BJ (cell line): Measurements from ENCODE around the gene SORCS3. TPM values are rescaled to one million over a fixed set of nuclear protein-coding genes. Genes with fewer than 3 reads are reported as not detected.

Source experiments
- CTCF ChIA-PET: fragments of 350-600 bp; formaldehyde crosslinking; extraction: SDS; loops from one replicate; lab custom pipeline; 2021; ENCODE audit warnings: antibody characterized with exemption, inconsistent platforms; lab: Yijun Ruan, JAX
- POLR2A ChIA-PET: fragments of 300-600 bp; sonication (Branson Sonifier 250); formaldehyde crosslinking; extraction: SDS; loops from one replicate; lab custom pipeline; 2021; ENCODE audit warnings: antibody characterized with exemption; lab: Charles Lee
- DNase-seq: peaks from one replicate; pipeline ENCODE4 v3.0.0-alpha.2; 2011; ENCODE audit warnings: low read depth
- H3K27me3 ChIP-seq: 2 replicates; pipeline ENCODE4 v1.6.0; 2011; ENCODE audit warnings: low read length; ENCODE audit not compliant: control insufficient read depth, insufficient read depth
- H3K36me3 ChIP-seq: 2 replicates; pipeline ENCODE4 v1.5.1; 2011; ENCODE audit warnings: low read length; ENCODE audit not compliant: control insufficient read depth, insufficient read depth
- H3K4me3 ChIP-seq: 2 replicates; pipeline ENCODE4 v1.5.1; 2011; ENCODE audit warnings: low read depth, mild to moderate bottlenecking, control low read depth, low read length
- polyA plus RNA-seq: library from polyadenylated mRNA; depleted of rRNA; stranded (reverse); fragments of >200 nt; gene quantifications from 2 replicates; pipeline ENCODE4 v1.2.3, GENCODE V29; 2011
- TF ChIP-seq, protein P1 (sequence below): IDR thresholded peaks from 2 replicates; pipeline ENCODE4 v1.5.1; 2011; ENCODE audit warnings: low read depth, mild to moderate bottlenecking, control low read depth, inconsistent platforms, low read length, moderate library complexity; ENCODE audit not compliant: insufficient read depth

Gene SORCS3
- polyA plus RNA-seq, 1 experiment, result not detected

DNA sequence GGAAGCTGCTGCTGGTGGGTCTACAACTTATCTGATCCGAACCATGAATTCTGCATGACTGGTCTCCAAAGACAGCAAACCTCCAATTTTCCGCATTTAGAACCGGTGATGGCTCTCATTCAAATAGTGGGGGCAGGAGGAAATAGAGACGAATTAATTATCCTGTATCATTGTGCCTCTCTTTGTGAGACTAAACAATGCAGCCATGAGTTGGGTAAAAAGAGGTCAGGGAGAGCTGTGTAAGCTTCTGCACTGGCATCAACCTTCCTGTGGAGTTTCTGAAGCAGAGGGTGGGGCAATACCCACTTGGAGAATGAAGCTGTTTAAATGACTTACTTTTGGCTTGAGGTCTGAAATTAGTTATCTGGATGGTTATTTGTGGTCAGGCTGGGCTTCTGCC, 266.4 kb downstream of the SORCS3 start:
- TF ChIP-seq, protein P1, sequence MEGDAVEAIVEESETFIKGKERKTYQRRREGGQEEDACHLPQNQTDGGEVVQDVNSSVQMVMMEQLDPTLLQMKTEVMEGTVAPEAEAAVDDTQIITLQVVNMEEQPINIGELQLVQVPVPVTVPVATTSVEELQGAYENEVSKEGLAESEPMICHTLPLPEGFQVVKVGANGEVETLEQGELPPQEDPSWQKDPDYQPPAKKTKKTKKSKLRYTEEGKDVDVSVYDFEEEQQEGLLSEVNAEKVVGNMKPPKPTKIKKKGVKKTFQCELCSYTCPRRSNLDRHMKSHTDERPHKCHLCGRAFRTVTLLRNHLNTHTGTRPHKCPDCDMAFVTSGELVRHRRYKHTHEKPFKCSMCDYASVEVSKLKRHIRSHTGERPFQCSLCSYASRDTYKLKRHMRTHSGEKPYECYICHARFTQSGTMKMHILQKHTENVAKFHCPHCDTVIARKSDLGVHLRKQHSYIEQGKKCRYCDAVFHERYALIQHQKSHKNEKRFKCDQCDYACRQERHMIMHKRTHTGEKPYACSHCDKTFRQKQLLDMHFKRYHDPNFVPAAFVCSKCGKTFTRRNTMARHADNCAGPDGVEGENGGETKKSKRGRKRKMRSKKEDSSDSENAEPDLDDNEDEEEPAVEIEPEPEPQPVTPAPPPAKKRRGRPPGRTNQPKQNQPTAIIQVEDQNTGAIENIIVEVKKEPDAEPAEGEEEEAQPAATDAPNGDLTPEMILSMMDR, result no peak
- Histone ChIP-seq H3K27me3 (no peaks in the 10 kb centered on the region), H3K4me3 (no peak overlapping the region), H3K36me3 (no peaks in the 10 kb centered on the region)
- ChIA-PET CTCF (no interaction called here), POLR2A (no interaction called here)
- no peak for DNase-seq

DNA sequence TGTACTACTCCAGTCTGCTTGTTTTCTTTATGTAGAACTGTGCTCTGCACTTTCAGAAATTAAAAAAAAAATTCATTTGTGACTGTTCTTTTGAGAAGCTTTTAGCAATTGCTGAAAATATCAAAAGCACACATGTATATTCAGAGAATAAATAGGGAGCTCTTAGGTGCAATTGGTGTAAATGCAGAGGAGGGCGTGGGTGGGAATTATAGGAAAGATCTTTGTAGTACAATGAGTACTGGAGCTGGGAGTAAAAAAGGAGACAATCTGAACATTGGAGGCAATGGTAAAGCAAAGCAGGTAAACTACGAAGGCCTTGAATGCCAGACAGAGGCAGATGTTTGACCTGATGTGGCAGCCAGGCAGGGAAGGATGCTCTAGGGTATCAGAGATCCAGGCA, 267.5 kb downstream of the SORCS3 start:
- H3K36me3 ChIP-seq, result no peaks in the 10 kb centered on the region
- H3K4me3 ChIP-seq, result no peak overlapping the region
- DNase-seq, result no peak
- ChIA-PET CTCF (no interaction called here), POLR2A (no interaction called here)
- no peaks in the 10 kb centered on the region for H3K27me3 ChIP-seq
- TF ChIP-seq, protein P1, result no peak

DNA sequence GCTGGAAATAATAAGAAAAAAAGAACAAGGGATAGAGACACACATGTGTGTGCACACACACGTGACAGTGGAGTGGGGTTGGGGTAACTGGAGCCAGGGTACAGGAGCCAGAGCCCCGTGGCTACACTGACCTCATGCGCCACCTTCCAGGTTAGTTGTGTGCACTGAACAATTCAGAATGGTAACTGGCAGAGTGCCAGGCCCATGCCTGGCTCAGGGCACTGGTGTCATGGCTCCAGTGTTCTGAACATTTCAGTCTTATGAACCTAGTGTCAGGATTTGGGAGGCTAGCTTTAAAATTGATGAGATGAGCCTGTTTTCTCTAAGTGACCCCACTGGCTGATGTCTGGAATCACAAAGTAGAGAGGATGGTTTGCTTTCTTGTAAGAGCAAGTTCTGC, 269.6 kb downstream of the SORCS3 start:
- no peaks in the 10 kb centered on the region for H3K36me3 ChIP-seq
- H3K4me3 ChIP-seq, result no peak overlapping the region
- POLR2A ChIA-PET, result interaction anchor here (0.6 kb wide), 1 partner anchor 917 kb away, joined by 3 read pairs; no protein-coding TSS in a partner anchor
- DNase-seq, result no peak
- TF ChIP-seq, protein P1, result no peak
- CTCF ChIA-PET, result no interaction called here
- H3K27me3 ChIP-seq, result no peaks in the 10 kb centered on the region

DNA sequence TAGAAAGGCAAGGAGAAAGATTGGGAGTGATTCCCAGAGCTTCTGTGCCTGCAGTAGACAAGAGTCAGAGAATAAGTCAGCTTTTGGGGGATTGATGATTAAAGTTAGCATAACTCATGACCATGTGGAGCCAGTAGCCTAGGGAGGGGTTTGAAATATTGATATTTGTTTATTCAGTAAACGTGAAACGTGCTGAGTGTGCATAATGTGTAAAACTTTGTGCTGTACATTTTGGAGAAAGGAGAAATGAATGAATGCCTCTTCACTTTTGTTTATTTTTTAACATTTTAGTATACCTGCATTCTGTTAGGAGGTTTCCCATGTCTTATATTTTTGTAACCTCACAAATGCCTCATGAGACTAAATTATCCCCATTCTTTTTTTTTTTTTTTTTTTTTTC, 272.3 kb downstream of the SORCS3 start:
- H3K36me3 ChIP-seq, result no peaks in the 10 kb centered on the region
- POLR2A ChIA-PET, result no interaction called here
- H3K27me3 ChIP-seq, result no peaks in the 10 kb centered on the region
- CTCF ChIA-PET, result no interaction called here
- TF ChIP-seq, protein P1, result no peak
- no peak for DNase-seq
- no peak overlapping the region for H3K4me3 ChIP-seq

DNA sequence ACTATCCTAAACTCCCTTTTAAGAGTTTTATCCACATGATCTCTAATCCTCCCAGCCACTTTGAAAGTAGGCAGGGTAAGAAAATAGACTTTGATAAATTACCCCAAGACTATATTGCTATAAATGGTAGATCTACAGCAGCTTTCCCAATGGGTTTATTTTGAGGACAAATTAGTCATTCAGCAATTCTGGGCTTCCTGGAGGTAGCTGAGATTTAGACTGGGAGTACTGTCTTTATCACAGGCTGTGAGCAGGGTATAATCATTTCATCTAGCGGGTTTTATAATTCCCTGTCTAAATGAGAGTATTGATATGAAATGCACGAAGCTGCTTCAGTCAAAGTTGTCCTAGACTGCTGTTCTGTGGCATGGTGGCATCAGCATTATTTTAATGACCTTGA, 279.4 kb downstream of the SORCS3 start:
- CTCF ChIA-PET, result interaction anchor here (0.6 to 1.5 kb wide), 3 partner anchors 356 to 514 kb away, joined by 3 to 4 read pairs (median 4); no protein-coding TSS in a partner anchor
- no peak overlapping the region for H3K4me3 ChIP-seq
- H3K27me3 ChIP-seq, result no peaks in the 10 kb centered on the region
- POLR2A ChIA-PET, result no interaction called here
- TF ChIP-seq, protein P1, result no peak
- no peaks in the 10 kb centered on the region for H3K36me3 ChIP-seq
- no peak for DNase-seq
